Right lobe of liver (tissue), 6 donors: Measurements from ENCODE around the gene SNAP25. TPM values are rescaled to one million over a fixed set of nuclear protein-coding genes. Genes with fewer than 3 reads are reported as not detected.

Experiments
- ATAC-seq, 4 donors: fragments of 200-7000 bp; cut with Tn5 transposase; one replicate each; pipeline ENCODE4 v1.9.1; 2020; ENCODE audit warnings: mild to moderate bottlenecking in 4 of 4, moderate library complexity in 4 of 4
- DNase-seq, 3 donors: peaks; one replicate each; pipeline ENCODE4 v3.0.0-alpha.2; 2020
- H3K27ac ChIP-seq, 3 donors: fragments of 200-600 bp; one replicate each; pipeline ENCODE4 v1.8.0; 2022
- H3K27me3 ChIP-seq, 2 donors: fragments of 200-600 bp; one replicate each; pipeline ENCODE4 v1.8.0; 2022
- H3K36me3 ChIP-seq, 4 donors: fragments of 200-600 bp; sonication (generic) in 1 of 4; one replicate each; pipeline versions ENCODE4 v1.5.1 to v1.8.0; 2017 to 2022; ENCODE audit warnings: control low read depth in 1 of 4
- H3K4me1 ChIP-seq, 4 donors: fragments of 200-600 bp; sonication (generic) in 1 of 4; one replicate each; pipeline versions ENCODE4 v1.5.1 to v1.8.0; 2017 to 2022; ENCODE audit warnings: control low read depth in 1 of 4
- H3K4me3 ChIP-seq, 3 donors: fragments of 200-600 bp; one replicate each; pipeline ENCODE4 v1.8.0; 2022
- H3K9me3 ChIP-seq, 4 donors: fragments of 200-600 bp; sonication (generic) in 1 of 4; one replicate each; pipeline versions ENCODE4 v1.5.1 to v1.8.0; 2017 to 2022; ENCODE audit warnings: control low read depth in 1 of 4
- POLR2A ChIP-seq: fragments of 450-650 bp; IDR thresholded peaks from one replicate; pipeline ENCODE4 v1.6.1; 2017; ENCODE audit warnings: antibody characterized with exemption, mild to moderate bottlenecking
- WGBS: methylation state at CpG from one replicate; pipeline ENCODE4 v1.1.6; 2018; ENCODE audit warnings: low coverage, low lambda C conversion rate; ENCODE audit not compliant: insufficient coverage; ENCODE audit errors: missing lambda C conversion rate; 5-methylcytosine and 5-hydroxymethylcytosine counted together
- intact Hi-C, 2 donors: fragments of 100-400 bp; cut with DNase I; formaldehyde crosslinking; loops; one replicate each; pipeline versions ENCODE4 v1.11.2 to v1.14.1; 2022
- total RNA-seq, 6 experiments: library from RNA; depleted of rRNA in 2 of 6; stranded (reverse); fragments of >200 nt in 2 of 6; fragmentation: NEBNext Ultra II Directional in 3 of 6; extraction: Animal tissue kit (Norgen Biotek cat#: 25700) in 3 of 6; gene quantifications; one replicate each; pipeline versions ENCODE4 v1.1.0 to v1.2.4, GENCODE V29; 2016 to 2023
- TF ChIP-seq, protein P1 (sequence below), 4 donors: fragments of 200-600 bp in 3 of 4; fragments of 450-650 bp in 1 of 4; IDR thresholded peaks; one replicate each; pipeline versions ENCODE4 v1.5.1 to v1.8.0; 2016 to 2022; ENCODE audit warnings: antibody characterized with exemption in 4 of 4, mild to moderate bottlenecking in 2 of 4
- donor health status: DM: no; HTN: yes; CAD: no.
- donor health status: DM: no; HTN: no; CAD: no.
- donor health status: DM: no; HTN: no; CAD: no.
- donor health status: DM: no; HTN: yes; CAD: no.
- donor health status: DM: no; HTN: yes; CAD: no.

The SNAP25 gene
- total RNA-seq, 6 experiments from 2014 or later = 0.23 to 0.32 TPM; not detected in 4

DNA sequence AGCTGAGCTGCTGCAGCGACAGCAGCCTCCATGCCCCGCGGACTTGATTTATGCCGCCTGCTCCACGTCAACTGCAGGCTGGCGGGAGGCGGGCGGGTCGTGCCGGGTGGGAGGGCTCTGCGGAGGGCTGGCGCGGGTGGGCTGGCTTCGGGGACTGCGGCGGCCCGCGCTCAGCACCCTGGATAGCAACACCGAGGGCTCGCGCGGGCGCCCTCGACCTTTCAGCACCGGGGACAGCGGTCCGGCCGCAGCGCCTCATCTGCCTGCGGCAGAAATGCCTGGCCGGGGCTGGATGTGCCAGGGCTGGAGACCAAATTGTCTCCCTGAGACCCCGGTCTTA lies 792 bp downstream of the SNAP25 start:
- DNase-seq (peak; percentile 74 to 83 (median 78)), ATAC-seq (peak; percentile 93 to 99 (median 96))
- Histone ChIP-seq H3K27ac (no peak overlapping the region), H3K4me1 (peaks cover 0 to 9% (median 0%) of the 10 kb centered on the region in 4 donors), H3K4me3 (no peak overlapping the region), H3K27me3 (peaks cover 0 to 13% of the 10 kb centered on the region in 2 donors), H3K36me3 (no peaks in the 10 kb centered on the region), H3K9me3 (no peaks in the 10 kb centered on the region)
- 3% methylated on average over 12 of the region's 32 CpGs for WGBS
- intact Hi-C loops = no loop called here
- TF ChIP-seq, protein P1, sequence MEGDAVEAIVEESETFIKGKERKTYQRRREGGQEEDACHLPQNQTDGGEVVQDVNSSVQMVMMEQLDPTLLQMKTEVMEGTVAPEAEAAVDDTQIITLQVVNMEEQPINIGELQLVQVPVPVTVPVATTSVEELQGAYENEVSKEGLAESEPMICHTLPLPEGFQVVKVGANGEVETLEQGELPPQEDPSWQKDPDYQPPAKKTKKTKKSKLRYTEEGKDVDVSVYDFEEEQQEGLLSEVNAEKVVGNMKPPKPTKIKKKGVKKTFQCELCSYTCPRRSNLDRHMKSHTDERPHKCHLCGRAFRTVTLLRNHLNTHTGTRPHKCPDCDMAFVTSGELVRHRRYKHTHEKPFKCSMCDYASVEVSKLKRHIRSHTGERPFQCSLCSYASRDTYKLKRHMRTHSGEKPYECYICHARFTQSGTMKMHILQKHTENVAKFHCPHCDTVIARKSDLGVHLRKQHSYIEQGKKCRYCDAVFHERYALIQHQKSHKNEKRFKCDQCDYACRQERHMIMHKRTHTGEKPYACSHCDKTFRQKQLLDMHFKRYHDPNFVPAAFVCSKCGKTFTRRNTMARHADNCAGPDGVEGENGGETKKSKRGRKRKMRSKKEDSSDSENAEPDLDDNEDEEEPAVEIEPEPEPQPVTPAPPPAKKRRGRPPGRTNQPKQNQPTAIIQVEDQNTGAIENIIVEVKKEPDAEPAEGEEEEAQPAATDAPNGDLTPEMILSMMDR (IDR thresholded peaks at IDR 0.05) = no peak
- no peak for TF ChIP-seq POLR2A

DNA sequence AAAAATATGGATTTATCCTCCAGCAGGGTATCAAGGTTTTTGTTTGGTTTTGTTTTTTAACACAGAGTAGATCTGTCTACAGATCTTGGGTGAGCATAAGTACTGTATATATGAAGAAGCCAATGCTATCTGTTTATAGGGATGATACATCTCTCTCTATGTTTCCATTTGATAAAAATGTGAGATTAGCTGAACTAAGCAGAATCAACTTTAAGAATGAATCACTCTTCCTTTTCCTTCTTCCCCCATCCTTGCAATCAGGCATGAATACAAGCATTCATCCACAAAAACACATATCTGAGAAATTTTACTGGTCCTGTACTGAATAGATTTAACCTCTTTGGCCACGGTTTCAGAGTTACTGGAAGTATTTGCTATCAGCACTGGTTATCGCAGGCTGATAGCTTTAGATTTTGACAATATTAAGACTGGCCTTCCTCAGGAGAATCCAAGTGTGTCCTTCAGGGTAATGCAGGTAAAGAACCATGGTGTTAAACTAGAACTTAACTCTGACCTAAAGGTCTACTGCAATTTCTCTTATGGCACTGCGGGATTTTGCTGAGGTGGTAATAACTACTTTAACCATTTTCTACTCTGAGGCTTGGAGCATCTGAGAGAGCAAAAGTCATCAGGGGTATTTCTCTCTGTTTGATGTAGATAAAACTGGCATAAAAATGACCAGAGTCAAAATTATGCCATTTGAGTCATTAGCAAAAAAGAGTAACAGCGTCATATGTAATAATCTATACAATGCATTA lies 1.5 kb downstream of the SNAP25 start:
- no peak for ATAC-seq
- Histone ChIP-seq H3K9me3 (no peaks in the 10 kb centered on the region), H3K27ac (no peak overlapping the region), H3K27me3 (peaks cover 0 to 13% of the 10 kb centered on the region in 2 donors), H3K36me3 (no peaks in the 10 kb centered on the region), H3K4me1 (peaks cover 0 to 9% (median 0%) of the 10 kb centered on the region in 4 donors), H3K4me3 (no peak overlapping the region)
- 83% methylated on average over 4 of the region's 4 CpGs for WGBS
- intact Hi-C loops = no loop called here
- DNase-seq = no peak
- TF ChIP-seq POLR2A = no peak
- TF ChIP-seq, protein P1 (IDR thresholded peaks at IDR 0.05) = no peak

DNA sequence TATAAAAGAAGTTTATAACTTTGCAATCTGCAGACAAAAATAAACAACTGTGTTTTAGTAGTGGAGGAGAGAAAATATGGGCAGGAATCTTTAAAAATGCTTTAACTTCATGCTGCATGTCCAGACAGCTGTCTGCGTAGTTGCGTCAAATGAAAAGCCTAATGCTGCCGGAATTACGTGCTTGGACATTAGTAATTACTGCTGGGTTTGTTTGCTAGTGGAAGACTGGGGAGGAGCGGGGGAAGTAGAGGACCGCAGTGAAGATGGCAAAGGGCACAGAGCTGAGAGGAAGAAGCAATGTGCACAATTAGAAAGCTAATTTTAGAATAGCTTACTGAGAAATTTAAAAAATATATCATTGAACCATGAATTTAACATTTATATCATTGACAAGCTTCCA lies 2.4 kb downstream of the SNAP25 start:
- H3K9me3 ChIP-seq = no peaks in the 10 kb centered on the region
- intact Hi-C loops = no loop called here
- TF ChIP-seq, protein P1 (IDR thresholded peaks at IDR 0.05) = no peak
- TF ChIP-seq POLR2A = no peak
- H3K4me3 ChIP-seq = no peak overlapping the region
- no peaks in the 10 kb centered on the region for H3K36me3 ChIP-seq
- H3K27me3 ChIP-seq = peaks cover 0 to 13% of the 10 kb centered on the region in 2 donors
- 90% methylated on average over 6 of the region's 6 CpGs for WGBS
- peaks cover 0 to 9% (median 0%) of the 10 kb centered on the region in 4 donors for H3K4me1 ChIP-seq
- H3K27ac ChIP-seq = no peak overlapping the region
- no peak for ATAC-seq
- no peak for DNase-seq

DNA sequence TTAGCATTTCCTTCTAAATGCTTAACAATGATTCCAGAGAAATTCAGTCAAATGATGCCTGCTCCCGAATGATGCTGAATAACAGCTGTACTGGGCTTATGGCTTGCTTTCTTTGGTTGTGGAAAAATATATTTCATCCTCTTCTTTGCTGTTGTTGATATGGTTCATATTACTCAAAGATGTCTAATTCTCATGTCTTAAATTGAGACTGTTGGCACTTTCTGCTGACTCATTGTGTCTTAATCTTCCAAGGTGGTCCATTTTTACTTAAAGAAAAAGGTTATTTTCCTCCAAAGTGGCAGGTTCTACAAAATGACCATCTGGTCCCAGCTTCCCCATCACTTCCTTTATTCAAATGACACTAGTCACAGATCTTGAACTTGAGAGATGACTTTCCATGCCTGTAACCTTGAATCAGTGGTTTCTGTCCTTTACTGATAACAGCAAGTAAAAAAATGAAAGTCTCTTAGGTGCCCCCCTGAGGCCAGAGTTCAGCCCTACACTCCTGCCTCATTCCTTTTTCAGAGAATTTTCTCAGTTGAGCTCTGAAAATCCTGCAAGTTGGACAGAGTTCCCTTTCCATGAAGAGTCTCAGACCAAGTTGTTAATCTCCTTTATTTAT lies 6.9 kb downstream of the SNAP25 start:
- no peaks in the 10 kb centered on the region for H3K27me3 ChIP-seq
- DNase-seq (no peak), ATAC-seq (no peak)
- intact Hi-C loops = no loop called here
- H3K4me3 ChIP-seq = no peak overlapping the region
- no peaks in the 10 kb centered on the region for H3K4me1 ChIP-seq
- H3K27ac ChIP-seq = no peak overlapping the region
- WGBS = 70% methylated on average over 1 of the region's 1 CpG
- no peaks in the 10 kb centered on the region for H3K36me3 ChIP-seq
- no peak for TF ChIP-seq POLR2A
- TF ChIP-seq, protein P1 (IDR thresholded peaks at IDR 0.05) = peak in 2 of 4 donors; percentile 11 to 17
- no peaks in the 10 kb centered on the region for H3K9me3 ChIP-seq
